GM21723 (cell line): Measurements from ENCODE around the gene SKOR1.

Source experiments
- ATAC-seq: cut with Tn5 transposase; IDR thresholded peaks from one replicate; pipeline ENCODE4 v1.9.1; 2021; ENCODE audit warnings: mild to moderate bottlenecking, moderate library complexity; ENCODE audit not compliant: unreplicated experiment

SKOR1 gene

GRCh38 chr15:67815036-67815592, 10.2 kb upstream of the SKOR1 start:
- ATAC-seq, result no peak

- ATAC-seq, result no peak
Observed at GRCh38 chr15:67816668-67817067, 8.6 kb upstream of the SKOR1 start.

- no peak for ATAC-seq
Observed at GRCh38 chr15:67818464-67818863, 6.8 kb upstream of the SKOR1 start.

- ATAC-seq, result no peak
Observed at GRCh38 chr15:67819636-67820035, 5.7 kb upstream of the SKOR1 start.

GRCh38 chr15:67820122-67820991, 5.0 kb upstream of the SKOR1 start:
- ATAC-seq, result no peak

- no peak for ATAC-seq
Observed at GRCh38 chr15:67820992-67821783, 4.1 kb upstream of the SKOR1 start.

- ATAC-seq, result no peak
Observed at GRCh38 chr15:67821784-67822440, 3.4 kb upstream of the SKOR1 start.

GRCh38 chr15:67822537-67823313, 2.6 kb upstream of the SKOR1 start:
- no peak for ATAC-seq

- ATAC-seq, result no peak
Observed at GRCh38 chr15:67823314-67824196, 1.8 kb upstream of the SKOR1 start.

- no peak for ATAC-seq
Observed at GRCh38 chr15:67824197-67824968, 926 bp upstream of the SKOR1 start.

GRCh38 chr15:67825881-67826716, 790 bp downstream of the SKOR1 start:
- no peak for ATAC-seq

GRCh38 chr15:67826717-67827561, 1.6 kb downstream of the SKOR1 start:
- ATAC-seq, result no peak

GRCh38 chr15:67827562-67828277, 2.4 kb downstream of the SKOR1 start:
- no peak for ATAC-seq

- ATAC-seq, result no peak
Observed at GRCh38 chr15:67828278-67828968, 3.1 kb downstream of the SKOR1 start.

GRCh38 chr15:67828969-67829646, 3.8 kb downstream of the SKOR1 start:
- ATAC-seq, result no peak
